ENCODE measurements around the gene CABYR.

DNA sequence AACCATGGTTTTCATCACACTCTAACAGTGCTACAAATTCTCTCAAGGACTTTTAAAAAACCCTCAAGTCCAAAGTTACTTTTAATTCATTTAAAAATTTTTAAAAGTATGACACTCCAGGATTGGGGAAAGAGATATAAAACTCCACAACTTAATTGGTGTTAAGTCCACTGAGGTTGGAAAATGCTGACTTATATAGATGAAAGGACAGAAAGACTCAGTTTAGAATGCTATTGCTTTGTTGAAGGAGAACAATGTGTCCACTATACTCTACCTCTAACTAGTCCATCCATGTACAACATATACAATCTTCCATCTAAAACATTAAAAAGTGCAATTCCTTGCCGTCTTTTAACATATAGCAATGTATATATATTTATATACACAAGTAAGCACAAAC is 41.2 kb downstream of the CABYR start:
- no peak for TF ChIP-seq CTCF (IDR thresholded peaks at IDR 0.05)
- no peak for TF ChIP-seq POLR2A (IDR thresholded peaks at IDR 0.05)

All from breast epithelium (tissue), 3 donors.